Mucosa of stomach (tissue), 1 donor: ENCODE measurements around the gene SEMA6A.
"Not testable (repeated sequence)": the region's sequence is repeated elsewhere in the genome, so short reads cannot be mapped to it uniquely, and the experiment has no call there.

Source experiments
- H3K27me3 ChIP-seq: one replicate; pipeline ENCODE4 v1.7.0; 2013; ENCODE audit warnings: mild to moderate bottlenecking, low read length; ENCODE audit not compliant: control insufficient read depth, insufficient read depth
- H3K36me3 ChIP-seq: one replicate; pipeline ENCODE4 v1.7.0; 2013; ENCODE audit warnings: low read length; ENCODE audit not compliant: control insufficient read depth, insufficient read depth
- H3K4me1 ChIP-seq: one replicate; pipeline ENCODE4 v1.7.0; 2013; ENCODE audit warnings: mild to moderate bottlenecking, low read length; ENCODE audit not compliant: control insufficient read depth, insufficient read depth
- H3K4me3 ChIP-seq: one replicate; pipeline ENCODE4 v1.7.0; 2013; ENCODE audit warnings: low read length
- H3K9ac ChIP-seq: one replicate; pipeline ENCODE4 v1.7.0; 2013; ENCODE audit warnings: mild to moderate bottlenecking, low read length, moderate library complexity
- H3K9me3 ChIP-seq: one replicate; pipeline ENCODE4 v1.7.0; 2013; ENCODE audit warnings: mild to moderate bottlenecking, low read length, moderate library complexity; ENCODE audit not compliant: control insufficient read depth
- donor health status: Pancreatic carcinoma.

SEMA6A gene

GRCh38 chr5:116525674-116526073 lies 48.9 kb downstream of the SEMA6A start:
- Histone ChIP-seq H3K36me3 (no peaks in the 10 kb centered on the region), H3K9ac (no peak overlapping the region), H3K27me3 (no peaks in the 10 kb centered on the region), H3K9me3 (no peaks in the 10 kb centered on the region), H3K4me1 (no peaks in the 10 kb centered on the region), H3K4me3 (no peak overlapping the region)

DNA sequence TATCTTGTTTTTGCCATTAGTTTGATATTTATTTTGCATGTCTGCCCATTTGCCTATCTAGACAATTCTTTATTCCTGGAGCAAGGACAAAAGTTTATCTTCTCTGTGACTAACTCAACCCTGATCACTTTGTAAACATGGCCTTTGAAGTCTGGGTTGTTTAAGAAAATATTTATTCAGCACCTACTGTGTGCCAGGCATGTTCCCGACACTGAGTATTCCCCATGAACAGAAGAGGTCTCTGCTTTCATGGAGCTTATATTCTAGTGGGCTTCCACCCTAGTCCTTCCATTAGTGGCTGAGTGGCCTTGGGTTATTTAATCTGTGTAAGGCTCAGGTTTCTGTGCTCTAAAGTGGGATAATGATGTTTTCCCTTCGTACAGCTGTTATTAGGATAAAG lies 49.7 kb downstream of the SEMA6A start:
- Histone ChIP-seq H3K4me3 (no peak overlapping the region), H3K4me1 (no peaks in the 10 kb centered on the region), H3K9ac (no peak overlapping the region)

GRCh38 chr5:116524051-116524904 lies 50.3 kb downstream of the SEMA6A start:
- no peaks in the 10 kb centered on the region for H3K9me3 ChIP-seq
- H3K4me3 ChIP-seq: no peak overlapping the region
- H3K9ac ChIP-seq: no peak overlapping the region
- H3K27me3 ChIP-seq: no peaks in the 10 kb centered on the region
- H3K4me1 ChIP-seq: no peaks in the 10 kb centered on the region
- no peaks in the 10 kb centered on the region for H3K36me3 ChIP-seq

More for the DNA sequence above, 49.7 kb downstream of the SEMA6A start:
- H3K36me3 ChIP-seq: no peaks in the 10 kb centered on the region
- H3K9me3 ChIP-seq: no peaks in the 10 kb centered on the region
- no peaks in the 10 kb centered on the region for H3K27me3 ChIP-seq

- not testable (repeated sequence) for H3K4me3 ChIP-seq, H3K9me3 ChIP-seq, H3K36me3 ChIP-seq, H3K27me3 ChIP-seq, H3K9ac ChIP-seq, H3K4me1 ChIP-seq
Observed at GRCh38 chr5:116523182-116523581, 51.4 kb downstream of the SEMA6A start.

- Histone ChIP-seq H3K36me3 (no peaks in the 10 kb centered on the region), H3K4me3 (no peak overlapping the region), H3K9ac (no peak overlapping the region), H3K9me3 (no peaks in the 10 kb centered on the region), H3K27me3 (no peaks in the 10 kb centered on the region), H3K4me1 (no peaks in the 10 kb centered on the region)
Observed at GRCh38 chr5:116522356-116523136, 52.1 kb downstream of the SEMA6A start.

DNA sequence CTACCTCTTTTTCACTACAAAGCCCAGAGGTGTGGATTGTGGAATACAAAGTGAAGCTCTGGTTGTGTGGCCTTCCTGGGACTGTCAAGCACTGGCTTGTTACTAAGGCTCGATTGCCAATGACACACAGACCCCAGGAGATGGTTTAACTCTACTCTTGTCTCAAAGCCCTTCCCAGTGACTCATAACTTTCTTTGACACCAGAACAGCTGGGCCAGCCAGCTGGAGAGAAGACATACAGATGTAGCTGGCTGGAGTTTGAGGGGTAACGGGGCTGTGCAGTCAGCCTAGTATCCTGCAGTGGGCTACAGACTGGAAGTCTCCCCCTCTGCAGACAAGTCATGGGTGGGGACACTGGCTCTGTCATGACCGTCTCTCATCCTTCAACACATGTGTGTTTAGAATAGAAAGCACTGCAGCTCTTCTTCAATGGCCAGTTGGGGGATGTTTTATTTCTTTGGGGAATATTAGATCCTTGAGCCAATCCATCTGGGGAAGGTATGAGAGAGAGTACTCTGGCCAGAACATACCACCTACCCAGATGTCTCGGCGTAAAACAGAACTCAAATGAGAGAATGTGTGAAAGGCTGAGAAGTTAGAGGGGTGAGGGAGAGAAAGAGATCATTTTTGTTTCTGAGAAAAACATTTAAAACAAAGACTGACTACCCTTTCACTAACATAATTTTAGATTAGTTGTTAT lies 53.3 kb downstream of the SEMA6A start:
- Histone ChIP-seq H3K4me3 (no peak overlapping the region), H3K27me3 (no peaks in the 10 kb centered on the region), H3K36me3 (no peaks in the 10 kb centered on the region), H3K9me3 (no peaks in the 10 kb centered on the region), H3K4me1 (no peaks in the 10 kb centered on the region), H3K9ac (no peak overlapping the region)

GRCh38 chr5:116520771-116521170 lies 53.9 kb downstream of the SEMA6A start:
- Histone ChIP-seq H3K4me3 (no peak overlapping the region), H3K36me3 (no peaks in the 10 kb centered on the region), H3K9ac (no peak overlapping the region), H3K9me3 (no peaks in the 10 kb centered on the region), H3K4me1 (no peaks in the 10 kb centered on the region), H3K27me3 (no peaks in the 10 kb centered on the region)

DNA sequence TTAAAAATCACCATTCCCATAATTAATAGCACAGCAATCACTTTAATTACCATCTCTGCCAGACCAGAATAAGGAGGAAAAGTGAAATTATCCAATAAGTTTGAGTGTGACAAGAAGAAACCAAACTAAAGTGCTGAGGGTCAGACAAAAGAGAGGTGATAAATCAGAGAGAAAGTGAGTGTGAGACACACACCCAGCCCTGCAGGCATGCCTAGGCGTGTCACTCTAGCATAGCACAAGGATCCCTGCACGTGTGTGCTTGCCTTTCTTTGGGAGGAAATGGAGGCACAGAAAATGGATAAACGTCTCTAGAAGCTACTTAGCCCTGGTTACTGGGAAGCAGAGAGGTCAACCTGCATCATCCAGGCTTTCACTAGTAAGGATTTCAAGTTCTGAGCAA lies 56.2 kb downstream of the SEMA6A start:
- H3K36me3 ChIP-seq: no peaks in the 10 kb centered on the region
- no peak overlapping the region for H3K4me3 ChIP-seq
- no peaks in the 10 kb centered on the region for H3K4me1 ChIP-seq
- no peaks in the 10 kb centered on the region for H3K27me3 ChIP-seq
- no peak overlapping the region for H3K9ac ChIP-seq
- H3K9me3 ChIP-seq: no peaks in the 10 kb centered on the region

DNA sequence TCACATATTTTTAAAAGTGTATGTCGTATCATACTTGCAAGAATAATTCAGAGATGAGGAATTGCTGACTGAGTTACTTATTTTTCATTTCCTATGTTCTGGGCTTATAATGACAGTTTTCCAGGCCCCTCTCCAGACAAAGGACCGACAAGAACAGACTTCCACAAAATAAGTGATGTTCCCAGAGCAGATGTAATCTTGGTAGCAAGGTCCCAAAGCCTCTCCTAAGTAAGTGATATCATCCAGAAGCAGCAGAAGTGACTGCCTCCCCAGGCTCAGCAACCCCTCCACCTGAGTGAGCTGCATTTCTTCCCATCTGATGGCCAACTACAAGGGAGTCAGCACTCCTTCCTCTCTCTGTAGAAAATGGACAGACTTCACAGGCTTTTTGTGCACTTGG lies 57.1 kb downstream of the SEMA6A start:
- Histone ChIP-seq H3K9ac (no peak overlapping the region), H3K36me3 (no peaks in the 10 kb centered on the region), H3K4me3 (no peak overlapping the region), H3K27me3 (no peaks in the 10 kb centered on the region), H3K4me1 (no peaks in the 10 kb centered on the region), H3K9me3 (no peaks in the 10 kb centered on the region)

DNA sequence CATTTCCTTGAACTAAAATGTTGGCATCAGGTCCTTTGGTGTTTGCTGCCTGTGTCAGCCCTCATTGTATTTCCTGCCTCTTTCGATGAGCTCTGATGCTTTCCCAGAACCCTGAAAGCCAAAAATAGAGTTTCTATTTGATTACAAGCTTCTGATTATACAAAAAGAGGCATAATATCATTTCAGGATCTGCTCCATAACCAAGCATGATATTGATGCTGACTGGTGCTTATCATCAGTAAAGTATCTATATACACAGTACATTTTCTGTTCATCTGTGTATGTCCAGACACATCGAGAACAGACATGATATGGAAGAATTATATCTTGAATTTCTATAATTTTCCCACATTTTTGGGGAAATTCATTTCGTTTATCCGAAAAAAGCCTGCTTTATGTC lies 58.6 kb downstream of the SEMA6A start:
- Histone ChIP-seq H3K36me3 (no peaks in the 10 kb centered on the region), H3K9ac (no peak overlapping the region), H3K9me3 (no peaks in the 10 kb centered on the region), H3K27me3 (no peaks in the 10 kb centered on the region), H3K4me1 (no peaks in the 10 kb centered on the region), H3K4me3 (no peak overlapping the region)

DNA sequence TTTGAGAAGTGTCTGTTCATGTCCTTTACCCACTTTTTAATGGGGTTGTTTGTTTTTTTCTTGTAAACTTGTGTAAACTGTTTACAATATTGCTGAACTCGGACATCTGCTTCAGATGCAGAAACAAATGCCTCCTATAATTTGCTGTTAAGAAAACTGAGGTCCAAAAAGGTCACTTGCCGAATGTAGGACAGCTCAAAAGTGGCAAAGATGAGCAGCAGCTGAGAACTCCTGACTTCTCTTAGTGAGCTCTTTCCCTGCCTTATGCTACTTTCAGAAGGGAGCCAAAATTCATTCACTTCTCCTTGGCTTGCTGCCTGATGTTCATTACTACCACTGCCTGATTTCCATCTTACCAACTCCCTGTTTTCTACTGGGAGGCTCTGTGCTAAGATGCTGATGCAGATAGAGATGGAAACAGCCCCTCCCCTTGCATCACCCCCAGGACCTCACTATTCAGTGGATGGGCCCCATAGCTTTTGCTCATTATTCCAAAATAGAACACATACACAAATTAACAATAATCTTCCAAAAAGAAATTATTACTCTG lies 60.1 kb downstream of the SEMA6A start:
- H3K9me3 ChIP-seq: no peaks in the 10 kb centered on the region
- H3K4me3 ChIP-seq: no peak overlapping the region
- no peaks in the 10 kb centered on the region for H3K27me3 ChIP-seq
- H3K36me3 ChIP-seq: no peaks in the 10 kb centered on the region
- H3K4me1 ChIP-seq: peaks cover 10% of the 10 kb centered on the region
- no peak overlapping the region for H3K9ac ChIP-seq

DNA sequence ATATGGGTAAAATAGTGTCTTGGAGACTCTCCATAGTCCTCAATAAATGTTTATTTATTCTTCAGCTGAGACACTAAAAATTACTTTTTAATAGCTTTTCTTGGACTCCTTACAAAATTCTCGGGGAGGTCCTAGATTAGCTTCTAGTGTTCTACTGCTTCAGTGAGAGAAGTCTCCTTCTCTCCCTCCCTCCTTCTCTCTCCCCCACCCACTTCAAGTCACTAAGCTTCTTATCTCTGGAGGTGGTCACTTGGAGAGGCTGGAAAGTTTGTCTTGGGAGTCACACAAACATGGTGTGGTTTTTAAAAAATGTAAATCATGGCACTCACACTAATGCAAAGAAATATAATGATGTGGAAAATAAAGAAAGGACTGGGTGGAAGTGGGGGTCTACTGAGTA lies 64.1 kb downstream of the SEMA6A start:
- H3K9me3 ChIP-seq: no peaks in the 10 kb centered on the region
- H3K4me3 ChIP-seq: no peak overlapping the region
- H3K4me1 ChIP-seq: peaks cover 10% of the 10 kb centered on the region
- no peaks in the 10 kb centered on the region for H3K27me3 ChIP-seq
- H3K9ac ChIP-seq: no peak overlapping the region
- no peaks in the 10 kb centered on the region for H3K36me3 ChIP-seq
